ENCODE measurements around the gene PAGE1.

- TF ChIP-seq CTCF (IDR thresholded peaks at IDR 0.05) (no peak), NR2C2 (CRISPR knock-in tag; IDR thresholded peaks at IDR 0.05) (no peak), ATF3 (CRISPR knock-in tag; conservative IDR thresholded peaks at IDR 0.05) (no peak), ZNF423 (CRISPR knock-in tag; IDR thresholded peaks at IDR 0.05) (no peak), ESRRA (CRISPR knock-in tag; IDR thresholded peaks at IDR 0.05; ENCODE audit: borderline replicate concordance) (no peak), AFF4 (CRISPR knock-in tag; IDR thresholded peaks at IDR 0.05; ENCODE audit: borderline replicate concordance) (no peak), TEAD1 (CRISPR knock-in tag; IDR thresholded peaks at IDR 0.05) (no peak), PRDM15 (CRISPR knock-in tag; IDR thresholded peaks at IDR 0.05) (no peak), IRF2 (CRISPR knock-in tag; IDR thresholded peaks at IDR 0.05; ENCODE audit: borderline replicate concordance, low read depth) (no peak), NR1H2 (CRISPR knock-in tag; IDR thresholded peaks at IDR 0.05) (no peak), SP1 (CRISPR knock-in tag; conservative IDR thresholded peaks at IDR 0.05) (no peak), ATF2 (CRISPR knock-in tag; IDR thresholded peaks at IDR 0.05; ENCODE audit: borderline replicate concordance, low read depth) (no peak), ELF4 (CRISPR knock-in tag; IDR thresholded peaks at IDR 0.05; ENCODE audit: low read depth) (no peak)
Observed at GRCh38 chrX:49725923-49726904, 30.4 kb upstream of the PAGE1 start.
